ES-I3 (cell line): ENCODE measurements around the gene PABPC1L.

Experiments
- H3K36me3 ChIP-seq: 2 replicates; pipeline ENCODE4 v1.6.1; 2013; ENCODE audit warnings: mild to moderate bottlenecking, low read length, control low read depth, moderate library complexity; ENCODE audit not compliant: insufficient read depth
- H3K4me1 ChIP-seq: 2 replicates; pipeline ENCODE4 v1.6.1; 2013; ENCODE audit warnings: mild to moderate bottlenecking, control low read depth, low read length; ENCODE audit not compliant: insufficient read depth
- H3K9ac ChIP-seq: 2 replicates; pipeline ENCODE4 v1.6.1; 2013; ENCODE audit warnings: low read depth, mild to moderate bottlenecking, low read length, moderate library complexity
- H3K9me3 ChIP-seq: 2 replicates; pipeline ENCODE4 v1.6.1; 2013; ENCODE audit warnings: mild to moderate bottlenecking, low read length, moderate library complexity; ENCODE audit not compliant: control insufficient read depth, insufficient read depth

The PABPC1L gene

DNA sequence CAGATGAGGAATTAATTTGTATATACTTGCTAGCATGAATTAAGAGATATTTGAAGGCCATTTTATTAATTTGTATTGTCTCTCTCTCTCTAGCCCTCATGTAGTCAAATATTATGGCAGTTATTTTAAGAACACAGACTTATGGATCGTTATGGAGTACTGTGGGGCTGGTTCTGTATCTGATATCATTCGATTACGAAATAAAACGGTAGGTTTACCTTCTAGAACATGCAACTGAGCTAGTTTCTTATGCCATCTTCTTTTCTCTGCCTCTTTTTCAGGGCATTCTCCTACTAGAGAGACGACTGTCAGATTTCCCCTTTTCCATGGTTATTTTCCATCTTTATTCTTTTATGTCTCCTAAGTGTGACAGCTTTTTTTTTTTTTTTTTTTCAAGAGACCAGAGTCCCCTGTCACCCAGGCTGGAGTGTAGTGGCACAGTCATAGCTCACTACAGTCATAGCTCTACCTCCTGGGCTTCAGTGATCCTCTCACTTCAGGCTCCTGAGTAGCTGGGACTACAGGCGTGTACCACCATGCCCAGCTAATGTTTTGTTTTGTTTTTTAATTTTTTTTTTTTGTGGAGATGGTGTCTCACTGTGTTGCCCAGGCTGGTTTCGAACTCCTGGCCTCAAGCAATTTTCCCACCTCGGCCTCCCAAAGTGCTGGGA lies 72.0 kb downstream of the PABPC1L start:
- peaks cover 18% of the 10 kb centered on the region for H3K36me3 ChIP-seq
- no peaks in the 10 kb centered on the region for H3K4me1 ChIP-seq
- H3K9me3 ChIP-seq: no peaks in the 10 kb centered on the region
- no peak overlapping the region for H3K9ac ChIP-seq

DNA sequence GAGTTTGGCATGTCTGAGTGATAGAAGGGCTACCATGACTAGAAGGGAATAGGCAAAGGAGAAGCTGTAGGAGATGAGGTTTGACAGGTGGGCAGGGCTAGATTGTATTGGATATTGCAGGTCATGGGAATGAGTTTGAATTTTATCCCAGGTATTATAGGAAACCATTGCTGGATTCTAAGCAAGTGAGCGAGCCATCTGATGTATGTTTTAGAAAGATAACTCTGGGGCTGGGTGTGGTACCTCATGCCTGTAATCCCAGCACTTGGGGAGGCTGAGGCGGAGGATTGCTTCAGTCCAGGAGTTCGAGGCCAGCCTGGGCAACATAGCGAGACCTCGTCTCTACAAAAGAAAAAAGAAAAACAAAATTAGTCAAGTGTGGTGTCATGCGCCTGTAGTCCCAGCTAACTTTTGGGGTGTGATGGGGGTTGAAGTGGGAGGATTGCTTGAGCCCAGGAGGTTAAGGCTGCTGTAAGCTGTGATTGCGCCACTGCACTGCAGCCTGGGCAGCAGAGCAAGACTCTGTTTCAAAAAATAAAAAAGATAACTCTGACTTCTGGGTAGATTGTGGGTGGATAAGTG lies 73.3 kb downstream of the PABPC1L start:
- Histone ChIP-seq H3K4me1 (no peaks in the 10 kb centered on the region), H3K36me3 (peaks cover 17% of the 10 kb centered on the region), H3K9me3 (no peaks in the 10 kb centered on the region), H3K9ac (no peak overlapping the region)

DNA sequence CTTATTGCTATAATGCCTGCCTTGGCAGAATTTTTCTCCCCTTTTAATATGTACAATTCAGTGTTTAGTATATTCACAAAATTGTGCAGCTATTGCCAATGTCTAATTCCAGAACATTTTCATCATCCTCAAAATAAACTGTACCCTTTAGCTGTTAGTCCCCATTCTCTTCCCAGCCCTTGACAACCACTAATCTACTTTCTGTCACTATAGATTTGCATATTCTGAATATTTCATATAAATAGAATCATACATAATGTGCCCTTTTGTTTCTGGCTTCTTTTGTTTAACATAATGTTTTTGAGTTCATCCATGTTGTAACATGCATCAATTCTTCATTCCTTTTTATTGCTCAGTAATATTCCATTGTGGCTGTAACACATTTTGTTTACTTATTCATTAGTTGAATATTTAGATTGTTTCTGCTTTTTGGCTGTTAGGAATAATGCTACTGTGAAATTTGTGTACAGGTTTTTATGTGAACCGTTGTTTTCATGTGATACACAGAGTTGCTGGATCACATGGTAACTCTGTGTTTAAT lies 78.8 kb downstream of the PABPC1L start:
- no peak overlapping the region for H3K9ac ChIP-seq
- no peaks in the 10 kb centered on the region for H3K9me3 ChIP-seq
- H3K36me3 ChIP-seq: peaks cover 2% of the 10 kb centered on the region; the same call in 1 of the 2 replicates
- H3K4me1 ChIP-seq: peaks cover 18% of the 10 kb centered on the region
